HG03108 (cell line): ENCODE results near the gene TSGA10.
A peak's percentile ranks its signal among the peaks of the same experiment; 100 is the strongest.
"Not testable (repeated sequence)": the region's sequence is repeated elsewhere in the genome, so short reads cannot be mapped to it uniquely, and the experiment has no call there.

Experiments used
- ATAC-seq: cut with Tn5 transposase; IDR thresholded peaks from one replicate; pipeline ENCODE4 v1.9.1; 2021; ENCODE audit warnings: moderate library complexity; ENCODE audit not compliant: unreplicated experiment

TSGA10 gene

GRCh38 chr2:99153921-99154604 is 679 bp downstream of the TSGA10 start:
- no peak for ATAC-seq

GRCh38 chr2:99152199-99152895 is 2.4 kb downstream of the TSGA10 start:
- ATAC-seq = no peak

- no peak for ATAC-seq
Measured at GRCh38 chr2:99150706-99151105, 4.0 kb downstream of the TSGA10 start.

- ATAC-seq = peak; percentile 88
Measured at GRCh38 chr2:99141110-99142108, 13.3 kb downstream of the TSGA10 start, which contains the start of gene C2orf15. Gene C2orf15, plus strand, starts transcription at chr2:99141707. Its CDS starts 8,852 bp downstream, at chr2:99150559.

GRCh38 chr2:99140860-99141109 is 14.0 kb downstream of the TSGA10 start:
- ATAC-seq = peak; percentile 31

- no peak for ATAC-seq
Measured at GRCh38 chr2:99140056-99140859, 14.5 kb downstream of the TSGA10 start.

GRCh38 chr2:99139003-99139402 is 15.7 kb downstream of the TSGA10 start:
- no peak for ATAC-seq

- not testable (repeated sequence) for ATAC-seq
Measured at GRCh38 chr2:99135044-99135556, 19.6 kb downstream of the TSGA10 start.

GRCh38 chr2:99127981-99128380 is 26.8 kb downstream of the TSGA10 start:
- no peak for ATAC-seq

- no peak for ATAC-seq
Measured at GRCh38 chr2:99112617-99113016, 42.1 kb downstream of the TSGA10 start.

- ATAC-seq = no peak
Measured at GRCh38 chr2:99111945-99112344, 42.8 kb downstream of the TSGA10 start.

GRCh38 chr2:99111236-99111635 is 43.5 kb downstream of the TSGA10 start:
- no peak for ATAC-seq

- ATAC-seq = no peak
Measured at GRCh38 chr2:99106913-99107312, 47.8 kb downstream of the TSGA10 start.

- ATAC-seq = no peak
Measured at GRCh38 chr2:99104006-99104405, 50.7 kb downstream of the TSGA10 start.

GRCh38 chr2:99101697-99102096 is 53.0 kb downstream of the TSGA10 start:
- ATAC-seq = no peak

GRCh38 chr2:99096728-99097127 is 58.0 kb downstream of the TSGA10 start:
- no peak for ATAC-seq

- ATAC-seq = peak; percentile 64
Measured at GRCh38 chr2:99088017-99088416, 66.7 kb downstream of the TSGA10 start.

GRCh38 chr2:99086385-99086784 is 68.4 kb downstream of the TSGA10 start:
- ATAC-seq = no peak

GRCh38 chr2:99085421-99085820 is 69.3 kb downstream of the TSGA10 start:
- ATAC-seq = no peak

GRCh38 chr2:99084256-99084655 is 70.5 kb downstream of the TSGA10 start:
- ATAC-seq = no peak
